OCI-LY7 (cell line): ENCODE data around the gene TMEM81.

Source experiments
- EZH2phosphoT487 ChIP-seq: fragments of 200-600 bp; sonication (generic); IDR thresholded peaks from 2 replicates; pipeline ENCODE4 v1.6.1; 2018; ENCODE audit warnings: low read depth, borderline replicate concordance, mild to moderate bottlenecking, mixed run types, antibody characterized with exemption, low read length, moderate library complexity, mixed read lengths
- TF ChIP-seq, protein P1 (sequence below): fragments of 200-600 bp; sonication (generic); conservative IDR thresholded peaks from 2 replicates; pipeline ENCODE4 v1.5.1; 2014; ENCODE audit warnings: mild to moderate bottlenecking, antibody characterized with exemption, low read length, moderate library complexity, mixed read lengths

DNA sequence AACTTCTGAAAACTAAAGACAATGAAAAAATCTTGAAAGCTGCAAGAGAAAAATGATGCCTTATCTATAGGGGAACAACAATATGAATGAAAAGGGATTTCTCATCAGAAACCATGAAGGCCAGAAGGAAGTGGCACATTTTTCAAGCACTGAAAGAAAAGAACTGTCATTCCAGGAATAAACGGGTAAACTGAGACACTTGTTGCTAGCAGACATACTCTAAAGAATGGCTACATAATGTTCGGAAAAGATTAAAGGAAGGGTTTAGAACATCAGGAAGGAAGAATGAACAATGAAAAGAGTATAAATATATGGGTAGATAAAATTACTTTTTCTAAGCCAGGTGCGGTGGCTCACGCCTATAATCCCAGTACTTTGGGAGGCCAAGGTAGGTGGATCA, 23.1 kb upstream of the TMEM81 start:
- TF ChIP-seq, protein P1, sequence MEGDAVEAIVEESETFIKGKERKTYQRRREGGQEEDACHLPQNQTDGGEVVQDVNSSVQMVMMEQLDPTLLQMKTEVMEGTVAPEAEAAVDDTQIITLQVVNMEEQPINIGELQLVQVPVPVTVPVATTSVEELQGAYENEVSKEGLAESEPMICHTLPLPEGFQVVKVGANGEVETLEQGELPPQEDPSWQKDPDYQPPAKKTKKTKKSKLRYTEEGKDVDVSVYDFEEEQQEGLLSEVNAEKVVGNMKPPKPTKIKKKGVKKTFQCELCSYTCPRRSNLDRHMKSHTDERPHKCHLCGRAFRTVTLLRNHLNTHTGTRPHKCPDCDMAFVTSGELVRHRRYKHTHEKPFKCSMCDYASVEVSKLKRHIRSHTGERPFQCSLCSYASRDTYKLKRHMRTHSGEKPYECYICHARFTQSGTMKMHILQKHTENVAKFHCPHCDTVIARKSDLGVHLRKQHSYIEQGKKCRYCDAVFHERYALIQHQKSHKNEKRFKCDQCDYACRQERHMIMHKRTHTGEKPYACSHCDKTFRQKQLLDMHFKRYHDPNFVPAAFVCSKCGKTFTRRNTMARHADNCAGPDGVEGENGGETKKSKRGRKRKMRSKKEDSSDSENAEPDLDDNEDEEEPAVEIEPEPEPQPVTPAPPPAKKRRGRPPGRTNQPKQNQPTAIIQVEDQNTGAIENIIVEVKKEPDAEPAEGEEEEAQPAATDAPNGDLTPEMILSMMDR, result no peak
- no peak for TF ChIP-seq EZH2phosphoT487
